Transverse colon (tissue), 3 donors: Measurements from ENCODE around the gene TMEM98.

Source experiments
- CTCF ChIP-seq, 5 experiments: fragments of 200-600 bp in 3 of 5; fragments of 450-650 bp in 2 of 5; sonication (generic) in 3 of 5; IDR thresholded peaks; 1 replicate in 2 of 5; 2 replicates in 3 of 5; pipeline ENCODE4 v1.5.1; 2016 to 2017; ENCODE audit warnings: antibody characterized with exemption in 5 of 5, inconsistent platforms in 3 of 5, mild to moderate bottlenecking in 2 of 5, moderate library complexity in 1 of 5
- POLR2A ChIP-seq: fragments of 450-650 bp; IDR thresholded peaks from one replicate; pipeline ENCODE4 v1.6.1; 2016; ENCODE audit warnings: antibody characterized with exemption, mild to moderate bottlenecking, moderate library complexity

- TF ChIP-seq POLR2A (peak; percentile 38), CTCF (IDR thresholded peaks at IDR 0.05) (peak in 2 of 5 experiments; percentile 7 to 15)
Observed at GRCh38 chr17:32912218-32912897, 15.6 kb upstream of the TMEM98 start.
